Large intestine (tissue), 3 donors: ENCODE data around the gene TSPAN13. TPM values are rescaled to one million over a fixed set of nuclear protein-coding genes. Genes with fewer than 3 reads are reported as not detected.

Source experiments
- DNase-seq, 2 donors: peaks; one replicate each; pipeline versions ENCODE4 v3.0.0 to v3.0.0-alpha.2; 2013
- H3K27ac ChIP-seq: one replicate; pipeline ENCODE4 v1.5.1; 2013; ENCODE audit warnings: low read length
- H3K27me3 ChIP-seq: 2 replicates; pipeline ENCODE4 v1.6.1; 2013; ENCODE audit warnings: low read length; ENCODE audit not compliant: control insufficient read depth, insufficient read depth
- H3K36me3 ChIP-seq: 2 replicates; pipeline ENCODE4 v1.6.1; 2013; ENCODE audit warnings: low read length; ENCODE audit not compliant: control insufficient read depth, insufficient read depth
- H3K4me1 ChIP-seq: one replicate; pipeline ENCODE4 v1.6.1; 2013; ENCODE audit warnings: low read length; ENCODE audit not compliant: control insufficient read depth, insufficient read depth
- H3K4me3 ChIP-seq: one replicate; pipeline ENCODE4 v1.5.1; 2013; ENCODE audit warnings: low read length
- H3K9me3 ChIP-seq: one replicate; pipeline ENCODE4 v1.6.1; 2013; ENCODE audit warnings: mild to moderate bottlenecking, low read depth, low read length, moderate library complexity; ENCODE audit not compliant: control insufficient read depth
- WGBS: methylation state at CpG from one replicate; pipeline ENCODE4 v1.1.5; 2013; ENCODE audit warnings: low lambda C conversion rate; ENCODE audit not compliant: insufficient coverage; 5-methylcytosine and 5-hydroxymethylcytosine counted together
- polyA plus RNA-seq: library from polyadenylated mRNA; unstranded; fragments of 120-200 nt; gene quantifications from one replicate; pipeline ENCODE4 v1.2.1, GENCODE V29; 2013

Gene TSPAN13
- polyA plus RNA-seq, 1 donor = 189 TPM

DNA sequence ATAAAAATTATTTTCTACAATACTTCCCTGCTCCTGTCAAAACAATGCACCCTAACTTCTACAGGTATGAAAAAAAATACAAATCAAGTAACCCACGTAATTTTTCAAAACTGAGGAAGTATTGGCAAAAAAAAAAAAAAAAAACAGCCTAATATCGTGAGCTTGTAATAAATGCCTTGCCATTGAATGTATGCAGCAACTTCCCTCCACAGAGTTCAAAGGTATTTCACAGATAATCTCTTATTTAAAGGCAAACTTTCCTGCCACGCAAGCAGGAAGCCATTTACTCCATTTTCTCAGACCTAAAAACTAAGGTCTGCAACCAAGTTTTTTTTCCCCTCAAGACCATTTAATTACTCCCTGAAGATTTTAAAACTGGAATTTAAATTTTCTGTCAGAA, 51.9 kb downstream of the TSPAN13 start:
- Histone ChIP-seq H3K27ac (peak overlapping the region; percentile 87), H3K9me3 (no peaks in the 10 kb centered on the region), H3K36me3 (peaks cover 6% of the 10 kb centered on the region), H3K4me1 (peaks cover 18% of the 10 kb centered on the region), H3K27me3 (no peaks in the 10 kb centered on the region), H3K4me3 (peak overlapping the region; percentile 60)
- DNase-seq = peak in 1 of 2 donors; percentile 81
- 0% methylated on average over 1 of the region's 3 CpGs for WGBS

DNA sequence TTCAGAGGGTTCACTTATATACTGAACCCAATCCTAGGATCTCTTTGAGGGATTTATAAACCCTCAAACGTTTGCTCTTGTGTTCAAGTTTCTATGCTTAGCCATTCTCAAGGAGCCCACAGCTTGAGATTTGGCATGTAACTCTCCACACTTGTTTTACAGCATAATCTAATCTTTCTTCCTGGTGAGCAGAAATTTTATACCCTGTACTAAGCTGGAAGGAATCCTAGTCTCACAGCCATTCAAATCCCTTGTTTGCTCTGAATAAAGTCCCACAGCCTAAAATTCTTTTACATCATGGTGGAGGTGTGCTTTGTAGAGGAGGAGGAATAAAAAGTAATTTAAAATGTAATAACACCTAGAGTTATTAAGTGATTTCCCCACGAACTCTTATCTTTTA, 56.6 kb downstream of the TSPAN13 start:
- Histone ChIP-seq H3K36me3 (no peaks in the 10 kb centered on the region), H3K4me1 (peaks cover 32% of the 10 kb centered on the region), H3K9me3 (no peaks in the 10 kb centered on the region), H3K27ac (no peak overlapping the region), H3K27me3 (no peaks in the 10 kb centered on the region), H3K4me3 (no peak overlapping the region)
- no peak for DNase-seq
- WGBS = 20% methylated on average over 1 of the region's 2 CpGs

DNA sequence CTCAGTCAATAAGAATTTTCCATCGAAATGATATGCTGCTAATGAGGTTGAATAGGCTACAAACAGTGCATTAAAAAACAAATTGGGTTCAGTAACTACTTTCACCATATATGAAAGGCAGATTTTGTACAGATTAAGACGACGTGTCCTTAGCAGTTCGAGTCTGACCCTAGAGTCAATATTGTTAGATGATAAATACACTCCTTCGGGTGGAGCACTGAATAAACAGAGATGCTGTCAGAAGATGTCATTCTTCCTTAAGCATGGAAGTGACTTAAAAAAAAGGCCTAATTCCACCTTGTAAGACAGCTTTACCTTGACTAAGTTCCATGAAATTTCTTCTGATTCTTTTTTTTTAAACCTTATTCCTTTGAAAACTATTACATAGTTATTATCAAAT, 57.0 kb downstream of the TSPAN13 start:
- 0% methylated on average over 1 of the region's 5 CpGs for WGBS
- peak overlapping the region; percentile 39 for H3K27ac ChIP-seq
- no peaks in the 10 kb centered on the region for H3K9me3 ChIP-seq
- no peaks in the 10 kb centered on the region for H3K36me3 ChIP-seq
- H3K4me3 ChIP-seq = no peak overlapping the region
- H3K4me1 ChIP-seq = peaks cover 33% of the 10 kb centered on the region
- no peaks in the 10 kb centered on the region for H3K27me3 ChIP-seq
- peak in 1 of 2 donors; percentile 38 for DNase-seq

DNA sequence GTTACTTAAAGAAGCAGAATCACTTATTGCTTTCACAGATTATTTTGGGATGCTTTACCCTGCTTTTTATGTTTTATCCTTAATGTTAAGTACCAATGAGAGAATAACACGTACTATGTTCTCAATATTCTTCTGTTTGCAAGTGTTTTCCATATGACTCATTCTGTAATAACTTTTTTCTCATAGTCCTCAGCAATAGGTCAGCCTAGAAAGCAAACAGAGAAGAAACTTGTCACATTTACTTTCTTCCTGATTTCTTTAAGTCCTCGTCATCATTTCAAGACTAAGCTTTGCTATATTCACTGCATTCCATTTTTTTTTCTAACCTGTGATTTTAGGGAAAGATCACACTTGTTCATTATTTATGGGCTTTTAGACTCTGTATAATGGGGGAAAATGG, 58.0 kb downstream of the TSPAN13 start:
- Histone ChIP-seq H3K9me3 (no peaks in the 10 kb centered on the region), H3K4me1 (peaks cover 27% of the 10 kb centered on the region), H3K27me3 (no peaks in the 10 kb centered on the region), H3K36me3 (no peaks in the 10 kb centered on the region), H3K27ac (peak overlapping the region; percentile 84), H3K4me3 (no peak overlapping the region)
- WGBS = 27% methylated on average over 2 of the region's 2 CpGs
- DNase-seq = peak in 1 of 2 donors; percentile 78

DNA sequence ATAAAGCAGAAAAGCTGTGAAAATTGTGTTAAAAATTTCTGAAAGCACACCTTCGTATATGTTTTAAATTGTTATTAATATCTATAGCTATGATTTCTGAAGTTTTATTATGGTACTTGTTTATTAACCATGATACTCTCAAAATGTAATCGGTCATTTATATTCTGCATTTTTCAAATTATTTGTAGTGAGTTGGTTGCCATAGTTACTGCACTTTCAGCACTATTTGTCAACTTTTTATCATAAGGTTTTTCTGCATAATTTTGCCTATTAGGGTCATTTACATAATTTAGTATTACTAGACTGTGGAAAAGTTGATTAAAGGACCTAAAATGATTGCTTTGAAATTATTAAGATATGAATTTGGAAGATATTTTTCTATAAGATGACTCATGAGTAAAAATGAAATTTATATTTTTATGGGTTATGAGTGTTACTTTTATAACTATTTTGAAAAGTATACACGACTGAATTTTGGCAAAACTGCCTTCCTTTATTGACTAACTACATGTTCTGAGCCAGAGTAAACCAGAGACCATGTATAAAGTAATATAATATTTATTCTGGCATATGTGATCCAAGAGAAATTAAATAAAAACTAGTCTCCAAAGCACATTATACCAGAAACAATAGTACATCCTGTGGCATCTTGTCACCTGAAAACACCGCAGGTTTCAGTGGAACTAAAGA, 59.1 kb downstream of the TSPAN13 start:
- Histone ChIP-seq H3K4me1 (peaks cover 26% of the 10 kb centered on the region), H3K27me3 (no peaks in the 10 kb centered on the region), H3K9me3 (no peaks in the 10 kb centered on the region), H3K27ac (no peak overlapping the region), H3K36me3 (no peaks in the 10 kb centered on the region), H3K4me3 (no peak overlapping the region)
- no peak for DNase-seq
- WGBS = 86% methylated on average over 3 of the region's 4 CpGs

DNA sequence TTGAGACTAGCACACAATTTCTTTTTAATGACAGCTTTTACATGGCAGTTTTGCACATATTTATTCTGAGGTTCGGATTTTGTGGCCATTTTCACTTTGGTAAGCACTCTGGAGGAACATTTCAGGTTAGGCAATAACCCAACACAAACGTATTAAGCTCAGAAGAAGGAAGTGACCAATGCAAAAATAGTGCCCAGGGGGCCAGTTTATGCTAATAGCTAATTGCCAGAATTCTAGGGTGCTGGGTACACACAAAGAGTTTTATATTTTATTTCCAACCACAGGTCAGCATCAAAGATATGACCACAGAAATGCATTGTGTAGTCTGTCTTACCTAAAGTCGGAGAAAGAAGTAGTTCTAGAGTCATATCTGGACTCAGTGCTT, 59.7 kb downstream of the TSPAN13 start:
- Histone ChIP-seq H3K9me3 (no peaks in the 10 kb centered on the region), H3K4me1 (peaks cover 29% of the 10 kb centered on the region), H3K27me3 (no peaks in the 10 kb centered on the region), H3K4me3 (no peak overlapping the region), H3K36me3 (no peaks in the 10 kb centered on the region), H3K27ac (no peak overlapping the region)
- whole genome bisulfite sequencing = no CpG with 5 or more reads among the region's 3 CpGs
- DNase-seq = no peak

DNA sequence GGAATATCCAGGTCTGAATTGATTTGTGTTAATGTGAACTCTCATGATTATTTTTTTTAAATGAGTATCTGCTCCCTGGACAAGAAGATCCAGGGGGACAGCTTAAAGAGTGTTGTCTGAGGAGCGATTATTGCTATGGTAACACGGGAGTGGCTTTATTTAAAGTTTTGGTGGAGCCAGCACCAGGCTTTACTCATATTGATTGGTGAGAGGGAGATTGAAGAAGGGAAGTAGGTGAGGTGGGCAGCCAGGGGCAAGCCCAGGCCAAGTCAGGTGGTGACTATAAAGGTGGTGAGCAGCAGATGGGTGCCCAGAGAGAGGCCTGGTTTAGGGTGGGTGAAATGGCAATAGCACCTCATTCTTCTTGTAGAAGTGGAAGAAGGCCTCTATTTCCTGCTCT, 61.4 kb downstream of the TSPAN13 start:
- Histone ChIP-seq H3K27ac (peak overlapping the region; percentile 25), H3K4me3 (no peak overlapping the region), H3K9me3 (no peaks in the 10 kb centered on the region), H3K4me1 (peaks cover 29% of the 10 kb centered on the region), H3K36me3 (no peaks in the 10 kb centered on the region), H3K27me3 (no peaks in the 10 kb centered on the region)
- WGBS = no CpG with 5 or more reads among the region's 2 CpGs
- peak in 1 of 2 donors; percentile 59 for DNase-seq

DNA sequence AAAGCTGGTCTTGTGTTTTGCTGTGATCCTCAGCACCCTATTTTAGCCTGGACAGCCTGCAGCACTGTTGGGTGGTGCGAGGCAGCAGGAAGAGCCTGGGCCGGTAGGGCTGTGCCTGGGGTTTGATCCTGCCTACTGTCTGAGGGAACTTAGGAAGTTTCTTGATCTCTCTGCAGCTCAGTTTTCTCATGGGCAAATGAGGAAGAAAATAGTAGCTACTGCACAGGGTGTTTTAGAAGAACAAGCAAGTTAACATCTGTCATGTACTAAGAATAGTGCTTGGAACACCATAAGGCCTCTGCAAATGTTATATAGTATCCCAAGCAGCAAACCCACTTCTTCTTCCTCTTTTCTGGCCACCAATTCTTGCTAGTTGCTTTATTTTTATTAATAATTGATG, 63.3 kb downstream of the TSPAN13 start:
- H3K4me1 ChIP-seq = peaks cover 25% of the 10 kb centered on the region
- peak overlapping the region; percentile 8 for H3K27ac ChIP-seq
- no peak for DNase-seq
- no peaks in the 10 kb centered on the region for H3K27me3 ChIP-seq
- H3K9me3 ChIP-seq = no peaks in the 10 kb centered on the region
- no peaks in the 10 kb centered on the region for H3K36me3 ChIP-seq
- no peak overlapping the region for H3K4me3 ChIP-seq
- WGBS = no CpG with 5 or more reads among the region's 2 CpGs

DNA sequence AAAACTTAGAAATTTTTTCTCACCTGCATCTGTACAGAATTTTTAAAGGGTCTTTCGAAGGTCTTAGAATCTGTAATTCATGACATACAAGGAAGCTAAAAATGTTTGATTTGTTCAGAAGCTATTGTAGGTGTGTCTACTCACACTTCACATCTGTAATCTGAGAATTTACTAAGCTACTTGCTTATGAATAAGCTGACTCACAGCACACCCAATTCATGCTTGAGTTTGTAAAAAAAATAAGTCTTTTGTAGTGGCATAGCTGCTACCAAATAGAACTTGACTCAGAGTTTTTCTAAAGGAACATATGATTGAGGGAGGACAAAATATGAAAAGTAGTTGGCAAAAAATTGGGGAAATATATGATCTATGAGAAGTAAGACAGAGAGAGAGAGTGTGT, 64.0 kb downstream of the TSPAN13 start:
- Histone ChIP-seq H3K4me1 (peaks cover 24% of the 10 kb centered on the region), H3K27me3 (no peaks in the 10 kb centered on the region), H3K27ac (no peak overlapping the region), H3K36me3 (no peaks in the 10 kb centered on the region), H3K9me3 (no peaks in the 10 kb centered on the region), H3K4me3 (no peak overlapping the region)
- no peak for DNase-seq
- no CpG with 5 or more reads among the region's 1 CpG for WGBS

DNA sequence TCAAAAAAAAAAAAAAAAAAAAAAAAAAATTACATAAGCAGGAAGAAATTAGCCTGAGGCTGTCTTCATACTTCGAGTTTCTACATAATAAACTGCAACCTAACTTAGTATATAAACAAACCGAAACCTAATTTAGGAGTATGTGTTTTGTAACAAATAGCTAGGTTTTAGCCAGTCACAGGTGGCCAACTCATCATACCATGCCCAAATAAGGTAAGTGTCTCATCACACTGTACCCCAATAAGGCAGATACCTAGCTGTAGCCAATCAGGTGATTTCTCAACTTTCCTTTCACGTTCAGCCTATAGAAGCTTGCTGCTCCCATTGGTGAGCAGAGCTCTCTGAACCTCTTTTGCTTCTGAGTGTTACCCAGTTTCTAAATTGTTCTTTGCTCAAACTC, 65.2 kb downstream of the TSPAN13 start:
- Histone ChIP-seq H3K27me3 (no peaks in the 10 kb centered on the region), H3K27ac (no peak overlapping the region), H3K4me3 (no peak overlapping the region), H3K4me1 (peaks cover 21% of the 10 kb centered on the region), H3K36me3 (no peaks in the 10 kb centered on the region), H3K9me3 (no peaks in the 10 kb centered on the region)
- DNase-seq = no peak
- no CpG with 5 or more reads among the region's 3 CpGs for WGBS

DNA sequence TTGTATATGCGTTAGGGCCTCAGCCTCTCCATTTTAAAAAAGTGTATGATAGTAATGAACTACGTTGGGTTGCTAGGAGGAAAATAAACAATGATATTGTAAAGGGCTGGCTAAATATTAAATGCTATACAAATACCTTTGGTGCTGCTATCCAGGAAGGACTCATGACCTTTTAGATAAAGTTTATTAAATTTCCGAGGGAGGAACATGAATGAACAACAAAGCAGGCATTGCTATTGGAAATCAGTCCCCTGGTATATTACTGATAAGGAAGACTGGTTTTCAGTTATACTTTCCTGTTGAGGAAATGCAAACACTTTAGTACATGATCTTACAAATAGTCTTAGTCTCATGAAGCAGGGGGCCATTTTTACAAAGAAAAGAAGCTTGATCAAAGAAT, 68.5 kb downstream of the TSPAN13 start:
- 33% methylated on average over 1 of the region's 3 CpGs for WGBS
- peaks cover 18% of the 10 kb centered on the region for H3K4me1 ChIP-seq

More for the DNA sequence above, 68.5 kb downstream of the TSPAN13 start:
- Histone ChIP-seq H3K4me3 (no peak overlapping the region), H3K27ac (peak overlapping the region; percentile 66), H3K9me3 (no peaks in the 10 kb centered on the region), H3K27me3 (no peaks in the 10 kb centered on the region), H3K36me3 (no peaks in the 10 kb centered on the region)
- DNase-seq = peak; percentile 72 to 93
